Lung (tissue), 12 donors: ENCODE measurements around the gene RBM33. TPM values are rescaled to one million over a fixed set of nuclear protein-coding genes. Genes with fewer than 3 reads are reported as not detected.

Source experiments
- ATAC-seq: fragments of 200-7000 bp; cut with Tn5 transposase; one replicate; pipeline ENCODE4 v1.9.1; 2020; ENCODE audit warnings: moderate number of reproducible peaks; ENCODE audit not compliant: insufficient read depth, low FRiP score
- DNase-seq, 3 donors: peaks; one replicate each; pipeline ENCODE4 v3.0.0-alpha.2; 2013 to 2017
- H3K27ac ChIP-seq, 2 donors: one replicate each; pipeline ENCODE4 v1.5.1; 2013; ENCODE audit warnings: mild to moderate bottlenecking in 2 of 2, moderate library complexity in 2 of 2, control low read depth in 1 of 2, inconsistent platforms in 1 of 2, low read depth in 1 of 2, low read length in 1 of 2
- H3K27me3 ChIP-seq, 3 donors: one replicate each; pipeline ENCODE4 v1.5.1; 2013; ENCODE audit warnings: low read length in 2 of 3; ENCODE audit not compliant: control insufficient read depth in 3 of 3, insufficient read depth in 3 of 3
- H3K36me3 ChIP-seq, 4 donors: one replicate each; pipeline ENCODE4 v1.5.1; 2013; ENCODE audit warnings: low read length in 4 of 4, mild to moderate bottlenecking in 1 of 4, moderate library complexity in 1 of 4; ENCODE audit not compliant: control insufficient read depth in 4 of 4, insufficient read depth in 4 of 4
- H3K4me1 ChIP-seq, 5 donors: one replicate each; pipeline ENCODE4 v1.5.1; 2013; ENCODE audit warnings: low read length in 5 of 5, mild to moderate bottlenecking in 2 of 5, moderate library complexity in 1 of 5; ENCODE audit not compliant: control insufficient read depth in 5 of 5, insufficient read depth in 5 of 5
- H3K4me3 ChIP-seq: one replicate; pipeline ENCODE4 v1.5.1; 2013; ENCODE audit warnings: mild to moderate bottlenecking, control low read depth, moderate library complexity
- H3K9ac ChIP-seq, 2 donors: one replicate each; pipeline ENCODE4 v1.5.1; 2013; ENCODE audit warnings: low read length in 2 of 2, control low read depth in 1 of 2; ENCODE audit not compliant: insufficient read depth in 1 of 2
- H3K9me3 ChIP-seq, 4 donors: one replicate each; pipeline ENCODE4 v1.5.1; 2013; ENCODE audit warnings: low read length in 3 of 4, mild to moderate bottlenecking in 1 of 4, moderate library complexity in 1 of 4; ENCODE audit not compliant: control insufficient read depth in 4 of 4, insufficient read depth in 3 of 4
- WGBS, 2 donors: extraction: QIAGEN DNeasy Blood & Tissue Kit; methylation state at CpG; one replicate each; pipeline ENCODE4 v1.1.7; 2013; 5-methylcytosine and 5-hydroxymethylcytosine counted together
- polyA plus RNA-seq, 2 donors: library from polyadenylated mRNA; stranded (reverse); fragments of 200-250 nt; gene quantifications; one replicate each; pipeline ENCODE4 v1.2.1, GENCODE V29; 2013
- total RNA-seq, 2 donors: library from RNA; depleted of rRNA in 1 of 2; stranded (reverse); fragments of >200 nt in 1 of 2; gene quantifications; one replicate each; pipeline ENCODE4 v1.2.1, GENCODE V29; 2014 to 2021
- TF ChIP-seq, protein P1 (sequence below): IDR thresholded peaks from 2 replicates; pipeline ENCODE4 v1.5.1; 2012; ENCODE audit warnings: mild to moderate bottlenecking; ENCODE audit errors: control extremely low read depth, extremely low read depth
- donor health status: control.
- donor health status: control.
- donor health status: Bipolar disorder and iron deficiency.
- donor health status: healthy.
- donor health status: DM: yes; HTN: yes; CAD: no.

The RBM33 gene
- total and polyA plus RNA-seq, 4 donors = 15.3 to 99.6 (median 43.2) TPM

DNA sequence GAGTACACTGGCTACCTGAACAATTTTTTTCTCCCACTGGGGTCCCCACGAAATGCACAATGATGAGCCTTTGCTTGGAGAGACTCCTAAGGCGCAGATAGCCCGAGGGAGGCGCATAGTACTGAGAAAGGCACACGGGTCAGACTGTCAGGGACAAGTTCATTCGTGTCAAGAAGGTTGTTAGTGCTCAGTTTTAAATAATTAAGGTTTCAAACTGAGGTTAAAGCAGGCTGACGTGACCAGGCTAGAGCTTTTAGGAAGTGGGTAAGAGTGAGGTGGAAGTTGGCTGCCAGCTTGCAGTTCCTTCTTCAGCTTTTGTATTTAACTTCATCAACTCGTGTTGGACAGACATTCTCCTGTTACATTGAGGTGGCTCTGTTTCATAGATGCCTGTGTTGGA lies 31.6 kb downstream of the RBM33 start:
- 63 to 70% methylated on average over 8 of the region's 8 CpGs for WGBS, 2 donors
- H3K4me3 ChIP-seq = no peak overlapping the region
- H3K36me3 ChIP-seq = peaks cover 8 to 12% (median 11%) of the 10 kb centered on the region in 4 donors
- H3K27ac ChIP-seq = no peak overlapping the region
- no peak for DNase-seq
- no peak for ATAC-seq
- H3K4me1 ChIP-seq = peaks cover 0 to 21% (median 0%) of the 10 kb centered on the region in 5 donors
- H3K27me3 ChIP-seq = no peaks in the 10 kb centered on the region
- TF ChIP-seq, protein P1, sequence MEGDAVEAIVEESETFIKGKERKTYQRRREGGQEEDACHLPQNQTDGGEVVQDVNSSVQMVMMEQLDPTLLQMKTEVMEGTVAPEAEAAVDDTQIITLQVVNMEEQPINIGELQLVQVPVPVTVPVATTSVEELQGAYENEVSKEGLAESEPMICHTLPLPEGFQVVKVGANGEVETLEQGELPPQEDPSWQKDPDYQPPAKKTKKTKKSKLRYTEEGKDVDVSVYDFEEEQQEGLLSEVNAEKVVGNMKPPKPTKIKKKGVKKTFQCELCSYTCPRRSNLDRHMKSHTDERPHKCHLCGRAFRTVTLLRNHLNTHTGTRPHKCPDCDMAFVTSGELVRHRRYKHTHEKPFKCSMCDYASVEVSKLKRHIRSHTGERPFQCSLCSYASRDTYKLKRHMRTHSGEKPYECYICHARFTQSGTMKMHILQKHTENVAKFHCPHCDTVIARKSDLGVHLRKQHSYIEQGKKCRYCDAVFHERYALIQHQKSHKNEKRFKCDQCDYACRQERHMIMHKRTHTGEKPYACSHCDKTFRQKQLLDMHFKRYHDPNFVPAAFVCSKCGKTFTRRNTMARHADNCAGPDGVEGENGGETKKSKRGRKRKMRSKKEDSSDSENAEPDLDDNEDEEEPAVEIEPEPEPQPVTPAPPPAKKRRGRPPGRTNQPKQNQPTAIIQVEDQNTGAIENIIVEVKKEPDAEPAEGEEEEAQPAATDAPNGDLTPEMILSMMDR = no peak
- H3K9ac ChIP-seq = no peak overlapping the region
- no peaks in the 10 kb centered on the region for H3K9me3 ChIP-seq

DNA sequence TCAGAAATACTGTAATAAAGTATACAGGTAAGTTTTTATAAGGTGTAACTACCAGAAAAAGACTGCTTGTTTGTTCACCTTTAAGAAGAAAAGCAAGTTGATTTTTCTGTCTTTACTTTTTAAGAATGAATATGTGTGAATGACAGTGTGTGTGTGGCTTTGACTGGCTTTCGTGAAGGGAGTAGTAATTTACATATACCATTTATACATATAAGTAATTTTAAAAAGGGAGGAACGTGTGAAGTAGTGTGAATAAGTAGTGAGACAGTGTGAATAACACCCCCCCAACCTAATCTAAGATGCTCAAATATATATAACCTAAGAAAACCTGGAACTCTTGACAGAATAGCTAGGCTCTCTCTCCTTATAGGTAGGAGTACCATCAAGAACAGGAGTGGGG lies 33.2 kb downstream of the RBM33 start:
- Histone ChIP-seq H3K27me3 (no peaks in the 10 kb centered on the region), H3K36me3 (peaks cover 10 to 14% (median 12%) of the 10 kb centered on the region in 4 donors)
- ATAC-seq = no peak

DNA sequence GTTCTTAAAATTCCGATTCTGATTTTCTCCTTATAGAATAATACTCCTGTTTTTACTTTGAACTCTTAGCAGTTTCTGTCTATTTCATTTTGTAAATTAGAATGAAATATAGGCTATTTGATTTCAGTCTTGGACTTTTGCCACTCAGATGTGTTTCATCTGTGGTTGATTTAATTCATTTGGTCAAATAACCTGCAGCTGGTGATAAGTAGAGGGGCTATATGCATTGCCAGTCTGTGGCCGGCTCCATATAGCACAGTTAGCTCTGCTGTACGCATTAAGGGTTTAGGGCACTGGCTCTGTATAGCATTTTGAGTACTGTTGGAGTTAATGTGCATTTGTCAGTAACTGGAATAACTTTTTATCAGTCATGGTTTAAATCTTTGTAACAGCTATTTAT lies 35.7 kb downstream of the RBM33 start:
- peaks cover 0 to 25% (median 0%) of the 10 kb centered on the region in 5 donors for H3K4me1 ChIP-seq
- H3K4me3 ChIP-seq = no peak overlapping the region
- ATAC-seq (no peak), DNase-seq (no peak)
- TF ChIP-seq, protein P1 = no peak
- no peaks in the 10 kb centered on the region for H3K27me3 ChIP-seq
- no peak overlapping the region for H3K9ac ChIP-seq
- H3K27ac ChIP-seq = no peak overlapping the region
- peaks cover 7 to 19% (median 13%) of the 10 kb centered on the region in 4 donors for H3K36me3 ChIP-seq
- H3K9me3 ChIP-seq = no peaks in the 10 kb centered on the region
- 95 to 97% methylated on average over 3 of the region's 3 CpGs for WGBS, 2 donors

More for the DNA sequence above, 33.2 kb downstream of the RBM33 start:
- DNase-seq = no peak
- 91 to 92% methylated on average over 2 of the region's 2 CpGs for WGBS, 2 donors
- peaks cover 0 to 21% (median 0%) of the 10 kb centered on the region in 5 donors for H3K4me1 ChIP-seq
- no peak overlapping the region for H3K27ac ChIP-seq
- H3K9ac ChIP-seq = no peak overlapping the region
- H3K9me3 ChIP-seq = no peaks in the 10 kb centered on the region
- H3K4me3 ChIP-seq = no peak overlapping the region
- TF ChIP-seq, protein P1 = no peak

DNA sequence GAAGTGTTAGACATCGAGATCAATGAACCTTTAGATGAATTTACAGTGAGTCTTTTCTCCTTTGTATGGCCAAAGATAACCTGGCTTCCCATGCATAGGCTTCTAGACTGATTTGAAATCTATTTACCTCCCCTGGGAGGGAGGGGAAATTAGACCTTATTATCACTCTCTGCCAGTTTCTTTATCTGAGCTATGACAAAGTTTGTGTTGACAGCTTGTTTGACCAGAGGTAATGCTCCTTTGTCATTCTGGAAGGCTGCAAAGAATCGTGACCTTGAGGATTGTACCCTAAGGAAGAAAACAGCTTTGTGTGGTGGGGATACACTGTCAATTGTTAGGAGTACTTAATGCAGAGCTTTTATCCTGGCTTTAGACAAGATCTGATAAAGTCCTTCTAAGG lies 36.4 kb downstream of the RBM33 start:
- 60 to 84% methylated on average over 2 of the region's 2 CpGs for WGBS, 2 donors
- H3K36me3 ChIP-seq = peaks cover 7 to 21% (median 13%) of the 10 kb centered on the region in 4 donors

More for the DNA sequence above, 36.4 kb downstream of the RBM33 start:
- ATAC-seq = no peak
- no peak for DNase-seq
- TF ChIP-seq, protein P1 = no peak
- H3K4me1 ChIP-seq = peaks cover 0 to 22% (median 0%) of the 10 kb centered on the region in 5 donors
- no peak overlapping the region for H3K4me3 ChIP-seq
- no peaks in the 10 kb centered on the region for H3K27me3 ChIP-seq
- no peak overlapping the region for H3K9ac ChIP-seq
- H3K9me3 ChIP-seq = no peaks in the 10 kb centered on the region
- H3K27ac ChIP-seq = no peak overlapping the region
